Transverse colon (tissue), 4 donors: ENCODE measurements around the gene KLHDC9.

ENCODE experiments used
- CTCF ChIP-seq, 5 experiments: fragments of 200-600 bp in 3 of 5; fragments of 450-650 bp in 2 of 5; sonication (generic) in 3 of 5; IDR thresholded peaks; 1 replicate in 2 of 5; 2 replicates in 3 of 5; pipeline ENCODE4 v1.5.1; 2016 to 2017; ENCODE audit warnings: antibody characterized with exemption in 5 of 5, inconsistent platforms in 3 of 5, mild to moderate bottlenecking in 2 of 5, moderate library complexity in 1 of 5
- EP300 ChIP-seq: sonication (generic); formaldehyde crosslinking; IDR thresholded peaks from one replicate; pipeline ENCODE4 v1.6.1; 2017; ENCODE audit warnings: antibody characterized with exemption, low read depth
- POLR2A ChIP-seq: fragments of 450-650 bp; IDR thresholded peaks from one replicate; pipeline ENCODE4 v1.6.1; 2016; ENCODE audit warnings: antibody characterized with exemption, mild to moderate bottlenecking, moderate library complexity
- POLR2AphosphoS5 ChIP-seq, 3 donors: sonication (generic); formaldehyde crosslinking; IDR thresholded peaks; one replicate each; pipeline ENCODE4 v1.6.1; 2016; ENCODE audit warnings: antibody characterized with exemption in 3 of 3

GRCh38 chr1:161128591-161129420 is 30.6 kb downstream of the KLHDC9 start:
- no peak for TF ChIP-seq POLR2AphosphoS5 (IDR thresholded peaks at IDR 0.05)
- no peak for TF ChIP-seq CTCF (IDR thresholded peaks at IDR 0.05)
- TF ChIP-seq POLR2A, result no peak
- TF ChIP-seq EP300, result no peak
